Heart left ventricle (tissue), 16 donors: ENCODE data around the gene CCDC167. TPM values are rescaled to one million over a fixed set of nuclear protein-coding genes. Genes with fewer than 3 reads are reported as not detected.

Experiments used
- ATAC-seq, 4 donors: fragments of 200-7000 bp; cut with Tn5 transposase; one replicate each; pipeline ENCODE4 v1.9.1; 2020 to 2022; ENCODE audit warnings: moderate library complexity in 4 of 4, mild to moderate bottlenecking in 3 of 4, moderate number of reproducible peaks in 1 of 4
- DNase-seq, 5 donors: peaks; one replicate each; pipeline ENCODE4 v3.0.0-alpha.2; 2020
- H3K27ac ChIP-seq, 12 donors: fragments of 200-600 bp; sonication (generic) in 4 of 12; one replicate each; pipeline versions ENCODE4 v1.5.0 to v1.8.0; 2016 to 2022; ENCODE audit warnings: mild to moderate bottlenecking in 2 of 12
- H3K27me3 ChIP-seq, 9 donors: fragments of 200-600 bp; sonication (generic) in 2 of 9; one replicate each; pipeline versions ENCODE4 v1.5.1 to v1.8.0; 2016 to 2022; ENCODE audit warnings: mild to moderate bottlenecking in 3 of 9
- H3K36me3 ChIP-seq, 9 donors: fragments of 200-600 bp; sonication (generic) in 2 of 9; one replicate each; pipeline versions ENCODE4 v1.5.0 to v1.8.0; 2018 to 2022; ENCODE audit warnings: mild to moderate bottlenecking in 2 of 9
- H3K4me1 ChIP-seq, 12 donors: fragments of 200-600 bp; sonication (generic) in 4 of 12; one replicate each; pipeline versions ENCODE4 v1.5.0 to v1.8.0; 2016 to 2022; ENCODE audit warnings: mild to moderate bottlenecking in 3 of 12
- H3K4me3 ChIP-seq, 12 donors: fragments of 200-600 bp; sonication (generic) in 4 of 12; one replicate each; pipeline versions ENCODE4 v1.5.0 to v1.8.0; 2017 to 2022; ENCODE audit warnings: mild to moderate bottlenecking in 9 of 12, moderate library complexity in 4 of 12
- H3K9me3 ChIP-seq, 12 donors: fragments of 200-600 bp; sonication (generic) in 4 of 12; one replicate each; pipeline versions ENCODE4 v1.5.0 to v1.8.0; 2016 to 2022; ENCODE audit warnings: mild to moderate bottlenecking in 1 of 12
- POLR2A ChIP-seq, 2 donors: fragments of 450-650 bp; IDR thresholded peaks; one replicate each; pipeline ENCODE4 v1.6.1; 2017; ENCODE audit warnings: antibody characterized with exemption in 2 of 2, mild to moderate bottlenecking in 2 of 2, moderate library complexity in 2 of 2
- WGBS, 4 donors: extraction: QIAGEN DNeasy Blood & Tissue Kit in 2 of 4; methylation state at CpG; one replicate each; pipeline versions ENCODE4 v1.1.5 to v1.1.7; 2013 to 2018; 5-methylcytosine and 5-hydroxymethylcytosine counted together
- intact Hi-C, 10 donors: fragments of 100-400 bp; cut with DNase I; formaldehyde crosslinking; loops; one replicate each; pipeline versions ENCODE4 v1.11.1 to v1.14.2; 2022
- polyA plus RNA-seq, 2 donors: library from polyadenylated mRNA; stranded (reverse); fragments of 200-250 nt; gene quantifications; one replicate each; pipeline ENCODE4 v1.2.3, GENCODE V29; 2013
- total RNA-seq, 9 donors: library from RNA; depleted of rRNA in 2 of 9; stranded (reverse); fragments of >200 nt in 2 of 9; fragmentation: NEBNext Ultra II Directional in 3 of 9; extraction: Animal tissue kit (Norgen Biotek cat#: 25700) in 3 of 9; gene quantifications; one replicate each; pipeline versions ENCODE4 v1.1.0 to v1.2.4, GENCODE V29; 2016 to 2023
- TF ChIP-seq, protein P1 (sequence below), 12 donors: fragments of 200-600 bp; sonication (generic) in 4 of 12; IDR thresholded peaks; one replicate each; pipeline versions ENCODE4 v1.5.0 to v1.8.0; 2018 to 2022; ENCODE audit warnings: antibody characterized with exemption in 12 of 12, mild to moderate bottlenecking in 5 of 12
- donor health status: ischemic (EF 13 %, LVEDD 7.1; RV severe dilation, severe dysfunction).
- donor health status: healthy with polysubstance abuse.
- donor health status: DM: no; HTN: yes; CAD: no.
- donor health status: DM: no; HTN: no; CAD: no.
- donor health status: ischemic (EF 25% LVEDD 6.9; RV normal size, moderate dysfunction).
- donor health status: ischemic (EF 25% LVEDD 5.7; RV mildly dilated, moderate dysfunction).
- donor health status: healthy.
- donor health status: DM: yes; HTN: yes; CAD: no.
- donor health status: ischemic (EF 35%, LVEDD 5.7; RV mildly dilated, moderate dysfunction).
- donor health status: nonischemic (EF 11% LVEDD 7.7; RV severe dilation, severe dysfunction).
- donor health status: DM: yes; HTN: yes; CAD: no.
- donor health status: PGD.
- donor health status: ischemic (EF 29% LVEDD 5.4; RV normal size, mild dysfunction).
- donor health status: nonischemic (EF 23%, LVEDD 6.1; RV moderate dilation, normal function).

Gene CCDC167
- total and polyA plus RNA-seq, 11 donors, result 17.6 to 76.7 (median 27.8) TPM

DNA sequence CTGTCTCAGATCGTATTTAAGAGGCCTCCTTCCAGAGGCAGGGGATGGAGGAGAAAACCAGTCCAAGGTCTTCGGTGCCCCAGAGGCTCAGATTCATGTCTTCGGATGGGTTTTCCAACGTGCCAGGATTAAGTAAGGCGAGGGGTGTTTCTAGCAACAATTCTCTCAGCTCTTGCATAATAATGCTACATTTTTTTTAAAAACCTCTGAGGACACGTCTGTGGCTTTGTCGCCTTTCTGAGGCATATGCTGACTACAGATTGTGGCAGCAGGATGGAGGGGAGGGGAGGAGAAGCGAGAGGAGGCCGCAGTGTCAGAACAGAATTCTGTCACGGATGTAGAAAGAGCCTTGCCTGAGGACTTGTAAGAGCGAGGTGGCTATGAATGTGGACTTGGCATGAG lies 17.7 kb upstream of the CCDC167 start:
- peak overlapping the region in 1 of 12 donors; percentile 39 for H3K4me3 ChIP-seq
- no peaks in the 10 kb centered on the region for H3K36me3 ChIP-seq
- peak overlapping the region in 1 of 12 donors; percentile 84 for H3K27ac ChIP-seq
- peaks cover 0 to 21% (median 6%) of the 10 kb centered on the region in 12 donors for H3K4me1 ChIP-seq
- H3K27me3 ChIP-seq, result peaks cover 0 to 36% (median 18%) of the 10 kb centered on the region in 9 donors
- intact Hi-C loops, result no loop called here
- DNase-seq (no peak), ATAC-seq (no peak)
- H3K9me3 ChIP-seq, result no peaks in the 10 kb centered on the region
- TF ChIP-seq, protein P1, sequence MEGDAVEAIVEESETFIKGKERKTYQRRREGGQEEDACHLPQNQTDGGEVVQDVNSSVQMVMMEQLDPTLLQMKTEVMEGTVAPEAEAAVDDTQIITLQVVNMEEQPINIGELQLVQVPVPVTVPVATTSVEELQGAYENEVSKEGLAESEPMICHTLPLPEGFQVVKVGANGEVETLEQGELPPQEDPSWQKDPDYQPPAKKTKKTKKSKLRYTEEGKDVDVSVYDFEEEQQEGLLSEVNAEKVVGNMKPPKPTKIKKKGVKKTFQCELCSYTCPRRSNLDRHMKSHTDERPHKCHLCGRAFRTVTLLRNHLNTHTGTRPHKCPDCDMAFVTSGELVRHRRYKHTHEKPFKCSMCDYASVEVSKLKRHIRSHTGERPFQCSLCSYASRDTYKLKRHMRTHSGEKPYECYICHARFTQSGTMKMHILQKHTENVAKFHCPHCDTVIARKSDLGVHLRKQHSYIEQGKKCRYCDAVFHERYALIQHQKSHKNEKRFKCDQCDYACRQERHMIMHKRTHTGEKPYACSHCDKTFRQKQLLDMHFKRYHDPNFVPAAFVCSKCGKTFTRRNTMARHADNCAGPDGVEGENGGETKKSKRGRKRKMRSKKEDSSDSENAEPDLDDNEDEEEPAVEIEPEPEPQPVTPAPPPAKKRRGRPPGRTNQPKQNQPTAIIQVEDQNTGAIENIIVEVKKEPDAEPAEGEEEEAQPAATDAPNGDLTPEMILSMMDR (IDR thresholded peaks at IDR 0.05), result no peak
- WGBS, 4 donors, result 71 to 81% (median 76%) methylated on average over 8 to 11 of the region's 11 CpGs

DNA sequence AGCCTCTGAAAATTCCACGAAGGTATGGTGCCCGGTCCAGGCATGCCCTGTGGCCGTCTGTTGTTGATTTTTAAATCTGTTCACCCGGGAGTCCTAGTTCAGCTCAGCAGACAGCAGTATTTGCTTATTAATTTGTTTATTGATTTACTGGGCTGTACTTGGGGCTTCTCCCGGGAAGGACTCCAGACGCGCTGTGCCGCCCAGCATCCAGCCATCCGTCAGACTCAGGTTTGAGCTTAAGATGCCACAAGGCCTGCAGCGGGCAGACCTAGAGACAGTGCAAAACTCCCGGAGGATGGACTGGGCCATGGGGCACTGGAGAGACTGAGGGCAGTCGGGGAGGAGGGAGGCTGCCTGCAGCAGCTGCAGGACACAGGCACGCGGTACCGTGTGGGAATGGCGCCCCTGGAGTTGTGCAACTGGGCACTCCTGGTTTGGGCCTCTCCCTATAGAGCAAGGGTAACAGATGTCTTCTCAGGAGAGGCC lies 17.3 kb upstream of the CCDC167 start:
- Histone ChIP-seq H3K4me3 (peak overlapping the region in 1 of 12 donors; percentile 39), H3K9me3 (no peaks in the 10 kb centered on the region), H3K36me3 (no peaks in the 10 kb centered on the region), H3K4me1 (peaks cover 0 to 21% (median 6%) of the 10 kb centered on the region in 12 donors), H3K27me3 (peaks cover 2 to 40% (median 21%) of the 10 kb centered on the region in 9 donors), H3K27ac (peak overlapping the region in 1 of 12 donors; percentile 84)
- DNase-seq (no peak), ATAC-seq (no peak)
- WGBS, 4 donors, result 79 to 85% (median 82%) methylated on average over 12 to 16 of the region's 16 CpGs
- TF ChIP-seq, protein P1 (IDR thresholded peaks at IDR 0.05), result no peak
- intact Hi-C loops, result no loop called here

DNA sequence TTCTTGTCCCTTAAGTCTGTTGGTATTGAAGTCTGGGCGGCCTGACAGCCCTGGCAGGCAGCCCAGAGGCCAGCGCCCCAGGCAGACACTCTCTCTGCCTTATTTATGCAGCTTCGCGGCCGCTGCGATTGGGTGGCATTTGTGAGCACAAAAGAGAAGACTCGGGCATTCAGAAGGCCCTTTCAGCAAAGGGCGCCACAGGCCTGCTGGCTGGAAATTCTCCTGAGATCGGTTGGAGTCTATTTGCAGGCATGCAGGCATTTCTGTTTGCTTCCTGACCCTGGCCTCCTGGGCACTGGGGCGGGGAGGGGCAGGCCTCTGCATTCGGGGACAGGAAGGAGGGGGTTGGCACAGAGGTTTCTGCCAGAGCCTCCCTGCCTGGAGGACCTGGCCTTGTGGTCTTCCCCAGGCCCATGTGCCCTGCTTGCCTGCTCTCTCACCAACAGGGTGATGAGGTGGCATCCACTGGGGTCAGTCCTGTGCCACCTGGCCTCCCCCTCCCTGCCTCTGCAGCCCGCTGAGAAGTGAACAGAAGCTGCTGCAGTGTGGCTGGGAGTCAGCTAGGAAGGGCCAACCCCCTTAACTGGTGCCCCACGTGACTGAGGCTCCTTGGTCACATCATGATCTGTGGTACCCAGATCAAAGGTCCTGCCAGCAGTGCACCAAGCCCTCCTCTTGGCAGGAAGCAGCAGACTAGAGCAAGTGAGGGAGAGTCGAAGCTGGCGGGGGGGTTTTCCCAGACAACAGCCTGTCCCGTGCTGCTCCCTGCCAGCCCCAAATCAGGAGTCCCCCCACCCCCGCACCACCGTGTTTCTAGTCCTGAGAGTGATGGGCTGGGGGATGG lies 16.6 kb upstream of the CCDC167 start:
- peaks cover 0 to 21% (median 6%) of the 10 kb centered on the region in 12 donors for H3K4me1 ChIP-seq
- intact Hi-C loops, result no loop called here
- H3K36me3 ChIP-seq, result no peaks in the 10 kb centered on the region
- peaks cover 3 to 40% (median 21%) of the 10 kb centered on the region in 9 donors for H3K27me3 ChIP-seq
- TF ChIP-seq, protein P1 (IDR thresholded peaks at IDR 0.05), result no peak
- no peak for TF ChIP-seq POLR2A (IDR thresholded peaks at IDR 0.05)
- no peaks in the 10 kb centered on the region for H3K9me3 ChIP-seq
- DNase-seq, result peak in 3 of 5 donors; percentile 13 to 61 (median 46)
- peak overlapping the region in 4 of 12 donors; percentile 18 to 84 (median 53) for H3K27ac ChIP-seq
- peak; percentile 30 to 79 (median 65) for ATAC-seq
- peak overlapping the region in 1 of 12 donors; percentile 39 for H3K4me3 ChIP-seq
- WGBS, 4 donors, result 31 to 36% (median 33%) methylated on average over 12 to 18 of the region's 18 CpGs

DNA sequence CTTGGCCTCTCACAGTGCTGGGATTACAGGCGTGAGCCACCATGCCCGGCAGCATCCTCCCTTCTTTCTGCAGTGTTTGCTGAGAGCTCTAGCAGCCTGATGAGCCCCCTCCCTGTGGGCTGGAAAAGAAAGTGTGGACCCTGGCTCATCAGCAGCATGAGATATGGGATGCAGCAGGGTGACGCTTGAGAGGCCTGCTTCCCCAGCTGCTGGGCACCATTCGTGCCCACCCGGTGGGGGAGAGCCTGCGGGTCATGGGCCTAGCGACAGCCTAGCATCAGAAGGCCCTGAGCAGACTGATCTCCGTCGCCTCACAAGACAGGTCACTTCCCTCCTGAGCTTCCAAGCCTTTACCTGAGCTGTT lies 16.0 kb upstream of the CCDC167 start:
- TF ChIP-seq POLR2A (IDR thresholded peaks at IDR 0.05), result no peak
- TF ChIP-seq, protein P1 (IDR thresholded peaks at IDR 0.05), result no peak
- Histone ChIP-seq H3K36me3 (no peaks in the 10 kb centered on the region), H3K27me3 (peaks cover 3 to 40% (median 21%) of the 10 kb centered on the region in 9 donors), H3K27ac (peak overlapping the region in 3 of 12 donors; percentile 46 to 84 (median 60)), H3K4me1 (peaks cover 0 to 21% (median 6%) of the 10 kb centered on the region in 12 donors), H3K4me3 (peak overlapping the region in 1 of 12 donors; percentile 27), H3K9me3 (no peaks in the 10 kb centered on the region)
- no peak for ATAC-seq
- WGBS, 4 donors, result 77 to 82% (median 78%) methylated on average over 9 of the region's 9 CpGs
- DNase-seq, result no peak
- intact Hi-C loops, result no loop called here
